Stromal cell of bone marrow (primary cell): ENCODE results near the gene BMP5.

Experiments used
- DNase-seq: peaks from one replicate; pipeline ENCODE4 v3.0.0-alpha.2; 2012; ENCODE audit warnings: low read depth

Gene BMP5

DNA sequence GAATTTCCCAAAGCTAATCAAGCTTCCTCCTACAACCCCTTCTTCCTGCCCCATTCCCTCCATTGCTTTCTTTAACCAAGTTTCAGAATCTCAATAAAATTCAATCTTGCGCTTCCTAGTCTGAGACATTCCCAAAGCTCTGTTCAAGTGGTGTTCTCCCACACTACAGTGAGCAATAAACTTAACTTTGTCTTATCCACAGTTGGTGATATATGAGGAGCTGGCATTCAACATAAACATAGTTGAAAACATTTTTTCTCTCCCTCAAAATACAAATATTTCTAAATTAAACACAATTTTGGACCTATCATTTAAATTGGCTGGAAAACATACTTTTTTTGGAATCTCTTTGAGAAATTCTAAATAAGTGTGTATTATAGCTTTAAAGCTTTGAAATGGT is 166.7 kb downstream of the BMP5 start:
- no peak for DNase-seq

DNA sequence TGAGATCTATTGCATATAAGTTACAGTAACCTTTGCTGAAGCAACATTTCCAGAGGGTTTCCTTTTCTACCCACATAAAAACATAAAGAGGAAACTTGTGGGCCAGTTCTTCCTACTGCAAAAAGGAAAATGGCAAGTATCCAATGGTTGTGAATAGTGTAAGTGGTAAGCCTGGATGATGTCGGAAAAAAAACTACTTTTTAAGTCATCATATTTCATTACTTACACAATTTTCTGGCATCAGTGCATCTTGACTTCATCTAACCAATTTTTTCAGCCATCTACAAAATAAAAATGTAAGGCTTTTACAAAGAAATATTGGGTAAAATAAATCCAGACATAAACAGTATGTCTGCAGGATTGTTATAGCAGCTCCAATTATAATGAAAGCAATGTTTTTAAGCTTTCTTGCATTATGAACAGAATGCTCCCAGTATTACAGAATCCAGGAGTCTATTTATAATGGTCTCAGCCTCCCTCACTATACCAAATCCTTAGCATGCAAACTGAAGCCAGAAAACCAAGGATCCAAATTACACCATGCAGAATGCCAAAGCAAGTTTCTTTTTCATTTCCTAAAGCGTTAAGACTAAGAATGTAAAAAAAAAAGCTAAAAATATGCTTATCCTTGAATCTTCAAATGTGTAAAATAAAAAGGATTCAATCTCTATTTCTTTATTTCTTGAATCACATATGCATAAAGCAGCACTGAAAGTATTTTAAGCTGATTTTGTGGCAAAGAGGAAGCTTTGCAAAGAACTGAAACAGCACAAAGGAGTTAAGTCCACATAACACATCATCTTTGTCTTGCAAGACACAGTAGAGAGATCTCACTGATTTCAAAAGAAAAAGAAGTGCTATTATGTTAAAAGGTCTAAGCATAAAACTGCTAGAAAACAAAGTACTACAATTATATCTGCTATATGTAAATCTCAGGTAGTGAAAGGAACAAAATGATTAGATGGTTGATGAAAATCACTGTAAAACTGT is 169.6 kb downstream of the BMP5 start:
- no peak for DNase-seq

- peak; percentile 57 for DNase-seq
These were observed 171.0 kb downstream of the BMP5 start for GRCh38 chr6:55704421-55704820.
